ENCODE measurements around the gene RABL3.

Gene RABL3

DNA sequence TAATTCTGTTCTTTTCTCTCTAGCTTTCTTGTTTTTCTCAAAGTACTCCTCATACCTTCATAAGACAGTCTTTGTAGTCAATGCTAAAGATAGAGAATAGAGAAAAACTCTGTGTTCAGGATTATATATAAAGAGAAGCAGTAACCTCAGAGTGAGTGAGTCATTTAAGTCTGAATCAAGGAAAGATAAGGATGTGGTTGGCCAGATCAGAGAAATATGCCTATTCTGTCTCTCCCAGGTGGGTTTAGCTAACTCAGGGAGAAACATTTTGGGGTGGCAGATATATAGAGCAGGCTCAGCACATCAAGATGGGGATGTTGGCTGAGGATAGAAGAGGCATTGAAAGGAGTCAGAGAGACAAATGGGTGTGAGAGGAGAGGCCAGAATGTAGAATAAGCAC is 31.6 kb upstream of the RABL3 start:
- no peak overlapping the region for H3K4me3 ChIP-seq (ENCODE audit: low read depth, low read length, poor library complexity, severe bottlenecking)
- no peak overlapping the region for H3K27ac ChIP-seq (ENCODE audit: low read depth, low read length, poor library complexity, severe bottlenecking)
- no peaks in the 10 kb centered on the region for H3K79me2 ChIP-seq (ENCODE audit: insufficient read depth, low read length)
- no peaks in the 10 kb centered on the region for H4K20me1 ChIP-seq (ENCODE audit: insufficient read depth, low read length)
- H2AFZ ChIP-seq (ENCODE audit: low read length), result no peak overlapping the region
- no peak overlapping the region for H3K4me2 ChIP-seq (ENCODE audit: low read length)
- no peaks in the 10 kb centered on the region for H3F3A ChIP-seq (ENCODE audit: insufficient read depth, low read length)
- H3K27me3 ChIP-seq (ENCODE audit: insufficient read depth, low read length), result no peaks in the 10 kb centered on the region
- no peak overlapping the region for H3K9ac ChIP-seq (ENCODE audit: low read length)
- TF ChIP-seq EZH2 (IDR thresholded peaks at IDR 0.05; ENCODE audit: borderline replicate concordance, low read length), result no peak
- TF ChIP-seq, protein P1, sequence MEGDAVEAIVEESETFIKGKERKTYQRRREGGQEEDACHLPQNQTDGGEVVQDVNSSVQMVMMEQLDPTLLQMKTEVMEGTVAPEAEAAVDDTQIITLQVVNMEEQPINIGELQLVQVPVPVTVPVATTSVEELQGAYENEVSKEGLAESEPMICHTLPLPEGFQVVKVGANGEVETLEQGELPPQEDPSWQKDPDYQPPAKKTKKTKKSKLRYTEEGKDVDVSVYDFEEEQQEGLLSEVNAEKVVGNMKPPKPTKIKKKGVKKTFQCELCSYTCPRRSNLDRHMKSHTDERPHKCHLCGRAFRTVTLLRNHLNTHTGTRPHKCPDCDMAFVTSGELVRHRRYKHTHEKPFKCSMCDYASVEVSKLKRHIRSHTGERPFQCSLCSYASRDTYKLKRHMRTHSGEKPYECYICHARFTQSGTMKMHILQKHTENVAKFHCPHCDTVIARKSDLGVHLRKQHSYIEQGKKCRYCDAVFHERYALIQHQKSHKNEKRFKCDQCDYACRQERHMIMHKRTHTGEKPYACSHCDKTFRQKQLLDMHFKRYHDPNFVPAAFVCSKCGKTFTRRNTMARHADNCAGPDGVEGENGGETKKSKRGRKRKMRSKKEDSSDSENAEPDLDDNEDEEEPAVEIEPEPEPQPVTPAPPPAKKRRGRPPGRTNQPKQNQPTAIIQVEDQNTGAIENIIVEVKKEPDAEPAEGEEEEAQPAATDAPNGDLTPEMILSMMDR (IDR thresholded peaks at IDR 0.05; ENCODE audit: low read length), result no peak
- H3K9me3 ChIP-seq (ENCODE audit: low read length), result no peaks in the 10 kb centered on the region
- H3K9me2 ChIP-seq (ENCODE audit: low read depth, low read length), result no peaks in the 10 kb centered on the region
- H3K36me3 ChIP-seq (ENCODE audit: insufficient read depth, low read length), result peaks cover 61% of the 10 kb centered on the region
- H3K4me1 ChIP-seq (ENCODE audit: insufficient read depth, low read length, severe bottlenecking), result no peaks in the 10 kb centered on the region

DNA sequence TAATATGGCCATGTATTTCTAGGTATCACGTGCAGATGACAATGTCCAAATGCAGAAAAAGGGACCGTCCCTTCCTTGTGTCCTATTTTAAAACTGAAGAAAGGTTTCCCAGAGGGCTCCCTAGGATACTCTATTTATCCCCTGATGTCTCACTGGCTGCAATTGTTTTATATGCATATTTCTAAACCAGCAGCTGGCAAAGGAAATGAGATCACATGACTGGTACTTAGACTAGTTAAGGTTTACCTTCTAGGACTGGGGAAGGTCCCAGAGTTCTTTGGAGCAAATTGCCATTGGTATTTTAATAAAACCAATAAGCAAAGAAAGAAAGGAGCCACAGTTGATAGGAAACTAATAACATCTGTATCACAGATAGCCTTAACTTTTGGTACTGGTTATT is 29.8 kb upstream of the RABL3 start:
- 0 out of 2 replicates have a peak, but pooled peaks cover 2% of the 10 kb centered on the region for H4K20me1 ChIP-seq (ENCODE audit: insufficient read depth, low read length)
- no peaks in the 10 kb centered on the region for H3K4me1 ChIP-seq (ENCODE audit: insufficient read depth, low read length, severe bottlenecking)
- H3K27me3 ChIP-seq (ENCODE audit: insufficient read depth, low read length), result no peaks in the 10 kb centered on the region
- no peaks in the 10 kb centered on the region for H3F3A ChIP-seq (ENCODE audit: insufficient read depth, low read length)
- 0 out of 2 replicates have a peak, but pooled peaks cover 3% of the 10 kb centered on the region for H3K79me2 ChIP-seq (ENCODE audit: insufficient read depth, low read length)
- H3K36me3 ChIP-seq (ENCODE audit: insufficient read depth, low read length), result peaks cover 51% of the 10 kb centered on the region
- TF ChIP-seq, protein P1 (IDR thresholded peaks at IDR 0.05; ENCODE audit: low read length), result no peak
- TF ChIP-seq EZH2 (IDR thresholded peaks at IDR 0.05; ENCODE audit: borderline replicate concordance, low read length), result no peak
- H3K9ac ChIP-seq (ENCODE audit: low read length), result no peak overlapping the region
- H3K9me2 ChIP-seq (ENCODE audit: low read depth, low read length), result no peaks in the 10 kb centered on the region
- no peak overlapping the region for H3K4me3 ChIP-seq (ENCODE audit: low read depth, low read length, poor library complexity, severe bottlenecking)
- no peaks in the 10 kb centered on the region for H3K9me3 ChIP-seq (ENCODE audit: low read length)
- no peak overlapping the region for H3K27ac ChIP-seq (ENCODE audit: low read depth, low read length, poor library complexity, severe bottlenecking)
- H3K4me2 ChIP-seq (ENCODE audit: low read length), result no peak overlapping the region
- no peak overlapping the region for H2AFZ ChIP-seq (ENCODE audit: low read length)

DNA sequence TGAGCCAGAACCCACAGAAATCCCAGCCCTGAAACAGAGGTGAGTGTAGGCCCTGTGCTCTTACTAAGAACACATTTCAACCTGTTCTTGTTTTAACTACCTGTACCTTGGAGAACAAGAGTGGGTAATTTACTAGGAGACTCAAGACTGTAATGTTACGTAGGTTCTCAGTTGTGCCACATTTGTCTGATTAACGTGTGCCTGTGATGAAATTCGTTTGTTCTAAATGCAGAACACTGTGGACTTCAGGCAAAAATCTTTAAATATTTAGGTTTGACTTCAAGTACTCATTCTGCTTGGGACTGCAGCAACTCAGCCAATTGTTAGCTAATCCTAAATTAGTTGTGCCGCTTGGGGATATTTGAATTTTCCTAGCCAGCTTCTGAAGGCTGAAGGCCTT is 28.6 kb upstream of the RABL3 start:
- no peak for TF ChIP-seq EZH2 (IDR thresholded peaks at IDR 0.05; ENCODE audit: borderline replicate concordance, low read length)
- TF ChIP-seq, protein P1 (IDR thresholded peaks at IDR 0.05; ENCODE audit: low read length), result no peak
- H2AFZ ChIP-seq (ENCODE audit: low read length), result no peak overlapping the region
- no peaks in the 10 kb centered on the region for H3F3A ChIP-seq (ENCODE audit: insufficient read depth, low read length)
- no peaks in the 10 kb centered on the region for H3K4me1 ChIP-seq (ENCODE audit: insufficient read depth, low read length, severe bottlenecking)
- H3K27ac ChIP-seq (ENCODE audit: low read depth, low read length, poor library complexity, severe bottlenecking), result no peak overlapping the region
- H3K9me3 ChIP-seq (ENCODE audit: low read length), result no peaks in the 10 kb centered on the region
- no peak overlapping the region for H3K4me3 ChIP-seq (ENCODE audit: low read depth, low read length, poor library complexity, severe bottlenecking)
- no peaks in the 10 kb centered on the region for H3K27me3 ChIP-seq (ENCODE audit: insufficient read depth, low read length)
- H3K4me2 ChIP-seq (ENCODE audit: low read length), result no peak overlapping the region
- H3K9ac ChIP-seq (ENCODE audit: low read length), result no peak overlapping the region
- H3K36me3 ChIP-seq (ENCODE audit: insufficient read depth, low read length), result peaks cover 41% of the 10 kb centered on the region
- 0 out of 2 replicates have a peak, but pooled peaks cover 2% of the 10 kb centered on the region for H4K20me1 ChIP-seq (ENCODE audit: insufficient read depth, low read length)
- H3K9me2 ChIP-seq (ENCODE audit: low read depth, low read length), result no peaks in the 10 kb centered on the region
- 0 out of 2 replicates have a peak, but pooled peaks cover 3% of the 10 kb centered on the region for H3K79me2 ChIP-seq (ENCODE audit: insufficient read depth, low read length)

Data from OCI-LY1 (cell line).